Rectal smooth muscle tissue (tissue), 1 donor: ENCODE results near the gene FAM3A.

Experiments
- H3K27ac ChIP-seq: one replicate; pipeline ENCODE4 v1.7.0; 2013; ENCODE audit warnings: low read depth, low read length, inconsistent platforms
- H3K27me3 ChIP-seq: one replicate; pipeline ENCODE4 v1.7.0; 2013; ENCODE audit warnings: low read length; ENCODE audit not compliant: control insufficient read depth, insufficient read depth
- H3K36me3 ChIP-seq: one replicate; pipeline ENCODE4 v1.7.0; 2013; ENCODE audit warnings: low read length; ENCODE audit not compliant: control insufficient read depth, insufficient read depth
- H3K4me1 ChIP-seq: one replicate; pipeline ENCODE4 v1.7.0; 2013; ENCODE audit warnings: low read length; ENCODE audit not compliant: control insufficient read depth, insufficient read depth
- H3K4me3 ChIP-seq: one replicate; pipeline ENCODE4 v1.7.0; 2013; ENCODE audit warnings: low read length
- H3K9ac ChIP-seq: one replicate; pipeline ENCODE4 v1.7.0; 2013; ENCODE audit warnings: low read length

The FAM3A gene

GRCh38 chrX:154488336-154489075 is 27.5 kb downstream of the FAM3A start:
- Histone ChIP-seq H3K4me1 (peaks cover 3% of the 10 kb centered on the region), H3K4me3 (no peak overlapping the region), H3K9ac (no peak overlapping the region), H3K27ac (no peak overlapping the region), H3K27me3 (no peaks in the 10 kb centered on the region), H3K36me3 (no peaks in the 10 kb centered on the region)

DNA sequence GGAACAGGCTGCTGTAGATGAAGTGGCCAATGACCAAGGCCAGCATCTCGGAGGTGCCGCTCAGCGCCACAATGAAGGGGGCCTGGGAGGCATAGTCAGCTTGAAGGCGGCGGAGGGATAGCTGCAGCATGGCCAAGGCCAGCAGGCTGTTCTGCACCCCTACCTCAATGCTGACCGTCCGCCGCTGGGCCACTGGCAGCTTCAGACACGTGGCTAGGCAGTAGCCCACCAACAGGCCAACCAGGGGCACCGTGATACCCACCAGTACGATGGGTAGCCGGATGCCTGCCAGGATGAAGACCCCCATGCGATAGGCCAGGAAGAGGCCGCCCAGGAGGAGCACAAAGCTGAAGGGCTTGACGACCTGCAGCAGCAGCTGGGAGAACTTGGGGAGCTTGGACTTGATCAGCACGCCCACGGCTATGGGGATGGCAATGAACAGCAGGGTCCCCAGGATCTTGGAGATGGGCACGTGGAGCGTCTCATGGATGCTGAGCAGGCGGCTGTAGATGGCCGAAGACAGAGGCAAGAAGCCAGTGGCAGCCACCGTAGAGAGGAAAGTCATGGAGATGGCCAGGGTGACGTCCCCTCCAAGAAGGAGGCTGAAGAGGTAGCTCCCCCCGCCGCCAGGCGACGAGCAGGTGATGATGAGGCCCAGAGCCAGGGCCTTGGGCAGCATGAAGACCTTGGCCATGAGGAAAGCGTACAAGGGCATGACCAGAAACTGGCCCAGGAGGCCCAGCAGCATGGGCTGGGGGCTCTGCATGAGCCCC is 28.3 kb downstream of the FAM3A start:
- H3K4me1 ChIP-seq, result peaks cover 3% of the 10 kb centered on the region
- no peak overlapping the region for H3K27ac ChIP-seq
- H3K27me3 ChIP-seq, result peaks cover 2% of the 10 kb centered on the region
- H3K9ac ChIP-seq, result no peak overlapping the region
- no peak overlapping the region for H3K4me3 ChIP-seq
- no peaks in the 10 kb centered on the region for H3K36me3 ChIP-seq

- H3K27ac ChIP-seq, result peak within 1 kb of the TSS; percentile 72
- H3K4me1 ChIP-seq, result peaks cover 3% of the 10 kb centered on the region
- peak within 1 kb of the TSS; percentile 58 for H3K4me3 ChIP-seq
- peak within 1 kb of the TSS; percentile 62 for H3K9ac ChIP-seq
- peaks cover 4% of the 10 kb centered on the region for H3K27me3 ChIP-seq
- H3K36me3 ChIP-seq, result no peaks in the 10 kb centered on the region
Measured at GRCh38 chrX:154486396-154487207, 29.4 kb downstream of the FAM3A start, which contains the start of gene UBL4A. Gene UBL4A, minus strand, starts transcription at chrX:154486615. Its CDS starts 31 bp downstream, at chrX:154486584.

GRCh38 chrX:154486052-154486395 is 30.0 kb downstream of the FAM3A start:
- Histone ChIP-seq H3K9ac (peak overlapping the region; percentile 62), H3K27ac (peak overlapping the region; percentile 63), H3K27me3 (peaks cover 4% of the 10 kb centered on the region)

GRCh38 chrX:154485150-154486051 is 30.6 kb downstream of the FAM3A start:
- H3K4me1 ChIP-seq, result peaks cover 3% of the 10 kb centered on the region
- H3K9ac ChIP-seq, result peak overlapping the region; percentile 62
- H3K4me3 ChIP-seq, result peak overlapping the region; percentile 58
- peak overlapping the region; percentile 63 for H3K27ac ChIP-seq
- no peaks in the 10 kb centered on the region for H3K36me3 ChIP-seq
- H3K27me3 ChIP-seq, result peaks cover 4% of the 10 kb centered on the region

More at GRCh38 chrX:154486052-154486395, 30.0 kb downstream of the FAM3A start:
- Histone ChIP-seq H3K4me3 (peak overlapping the region; percentile 58), H3K4me1 (peaks cover 3% of the 10 kb centered on the region), H3K36me3 (no peaks in the 10 kb centered on the region)

- peaks cover 3% of the 10 kb centered on the region for H3K4me1 ChIP-seq
- H3K27me3 ChIP-seq, result peaks cover 4% of the 10 kb centered on the region
- no peak overlapping the region for H3K9ac ChIP-seq
- no peak overlapping the region for H3K4me3 ChIP-seq
- no peak overlapping the region for H3K27ac ChIP-seq
- no peaks in the 10 kb centered on the region for H3K36me3 ChIP-seq
Measured at GRCh38 chrX:154484255-154485149, 31.5 kb downstream of the FAM3A start.

DNA sequence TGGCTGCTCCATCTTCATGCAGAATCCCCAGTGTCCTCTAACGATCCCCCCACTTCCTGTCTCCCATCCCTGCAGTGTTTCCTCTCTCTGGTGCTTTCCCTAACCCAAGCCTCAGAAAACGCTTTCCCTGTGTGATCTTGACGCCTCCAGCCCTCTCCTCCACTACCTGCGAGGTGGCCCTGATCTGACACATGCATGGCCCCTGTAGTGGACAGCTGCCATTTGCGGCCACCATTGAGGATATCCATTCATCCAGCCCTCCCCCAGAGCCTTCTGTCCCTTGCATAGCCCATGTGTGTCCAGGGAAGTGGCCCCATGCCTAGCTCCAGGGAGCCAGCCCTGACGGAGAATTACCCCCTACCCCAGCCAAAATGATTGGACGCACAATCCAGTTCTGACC is 32.7 kb downstream of the FAM3A start:
- Histone ChIP-seq H3K4me1 (peaks cover 3% of the 10 kb centered on the region), H3K9ac (no peak overlapping the region), H3K4me3 (no peak overlapping the region), H3K27me3 (peaks cover 4% of the 10 kb centered on the region), H3K27ac (no peak overlapping the region), H3K36me3 (no peaks in the 10 kb centered on the region)

GRCh38 chrX:154482786-154483185 is 33.2 kb downstream of the FAM3A start:
- H3K27ac ChIP-seq, result no peak overlapping the region
- peaks cover 4% of the 10 kb centered on the region for H3K27me3 ChIP-seq
- H3K36me3 ChIP-seq, result no peaks in the 10 kb centered on the region
- no peak overlapping the region for H3K9ac ChIP-seq
- H3K4me3 ChIP-seq, result no peak overlapping the region
- peaks cover 3% of the 10 kb centered on the region for H3K4me1 ChIP-seq

DNA sequence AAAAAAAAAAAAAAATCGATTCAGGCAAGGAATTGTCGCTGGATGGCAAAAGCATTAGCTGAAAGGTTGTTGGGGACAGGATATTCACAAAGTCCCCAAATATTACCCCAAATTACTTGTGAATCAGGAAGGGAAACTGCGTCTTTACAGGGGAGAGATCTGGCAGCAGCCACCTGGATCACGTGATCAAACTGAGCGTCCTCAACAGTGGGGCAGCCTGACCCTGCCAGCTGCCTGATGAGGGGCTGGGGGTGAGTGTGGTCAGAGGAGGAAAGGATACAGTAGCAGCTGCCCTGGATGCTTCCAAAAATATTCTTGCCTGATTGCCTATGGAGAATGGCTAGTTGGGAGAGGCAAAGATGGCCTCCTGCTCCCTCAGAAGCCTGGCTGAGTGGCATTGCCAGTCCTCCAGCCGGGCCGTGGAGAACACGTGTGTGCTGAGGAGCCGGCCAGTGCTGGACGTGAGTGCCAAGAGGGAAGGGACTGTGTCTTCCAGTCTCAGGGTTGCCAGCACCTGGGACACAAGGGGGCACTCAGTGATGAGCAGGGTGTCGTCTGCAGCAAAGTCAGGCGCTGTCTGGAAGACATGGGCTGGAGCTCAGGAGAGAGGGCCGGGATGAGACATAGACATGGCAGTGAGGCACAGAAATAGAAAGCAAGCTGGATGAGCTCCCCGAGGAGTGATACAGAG is 34.0 kb downstream of the FAM3A start:
- peaks cover 4% of the 10 kb centered on the region for H3K27me3 ChIP-seq

GRCh38 chrX:154481195-154481594 is 34.8 kb downstream of the FAM3A start:
- Histone ChIP-seq H3K4me1 (peaks cover 3% of the 10 kb centered on the region), H3K27me3 (peaks cover 4% of the 10 kb centered on the region), H3K27ac (no peak overlapping the region), H3K4me3 (no peak overlapping the region), H3K9ac (no peak overlapping the region), H3K36me3 (peaks cover 2% of the 10 kb centered on the region)

More for the DNA sequence above, 34.0 kb downstream of the FAM3A start:
- Histone ChIP-seq H3K36me3 (no peaks in the 10 kb centered on the region), H3K9ac (no peak overlapping the region), H3K27ac (no peak overlapping the region), H3K4me1 (peaks cover 3% of the 10 kb centered on the region), H3K4me3 (no peak overlapping the region)
